K562 (cell line): ENCODE measurements around the gene ANKLE1. TPM values are rescaled to one million over a fixed set of nuclear protein-coding genes. Genes with fewer than 3 reads are reported as not detected.

ENCODE experiments used
- EZH2 ChIP-seq: IDR thresholded peaks from 2 replicates; pipeline ENCODE4 v1.6.1; 2012; ENCODE audit warnings: low read depth, mild to moderate bottlenecking, inconsistent platforms, low read length, borderline replicate concordance
- HNRNPUL1 ChIP-seq: fragments of 200-400 bp; formaldehyde crosslinking; IDR thresholded peaks from 2 replicates; pipeline ENCODE4 v1.6.1; 2017; ENCODE audit warnings: low read length
- KHSRP ChIP-seq: fragments of 450-650 bp; IDR thresholded peaks from 2 replicates; pipeline ENCODE4 v1.6.1; 2017
- MTA1 ChIP-seq: fragments of 450-650 bp; IDR thresholded peaks from 2 replicates; pipeline ENCODE4 v1.6.1; 2017; ENCODE audit warnings: borderline replicate concordance
- PYGO2 ChIP-seq: fragments of 450-650 bp; IDR thresholded peaks from 2 replicates; pipeline ENCODE4 v1.6.1; 2016; ENCODE audit warnings: mild to moderate bottlenecking, missing genetic modification characterization, moderate library complexity, missing compliant biosample characterization
- SMARCE1 ChIP-seq: fragments of 450-650 bp; IDR thresholded peaks from 2 replicates; pipeline ENCODE4 v1.7.1; 2016; ENCODE audit warnings: mild to moderate bottlenecking
- SRF ChIP-seq, 2 experiments: fragments of 250-450, 450-650 bp in 1 of 2; sonication (Bioruptor Pico) in 1 of 2; sonication (generic) in 1 of 2; formaldehyde crosslinking; IDR thresholded peaks; 2 replicates each; pipeline versions ENCODE4 v1.5.0 to v1.5.1; 2020 to 2022; ENCODE audit warnings: mild to moderate bottlenecking in 1 of 2, missing genetic modification reagents in 1 of 2
- TEAD4 ChIP-seq, 2 experiments: sonication (generic) in 1 of 2; formaldehyde crosslinking in 1 of 2; IDR thresholded peaks; 2 replicates each; pipeline versions ENCODE4 v1.6.1 to v1.8.0; 2012 to 2022; ENCODE audit warnings: borderline replicate concordance in 1 of 2, inconsistent platforms in 1 of 2, low read length in 1 of 2, mild to moderate bottlenecking in 1 of 2, missing genetic modification reagents in 1 of 2
- TRIM24 ChIP-seq, 2 experiments: fragments of 450-650 bp; IDR thresholded peaks; 2 replicates each; pipeline ENCODE4 v1.6.1; 2016
- U2AF1 ChIP-seq: fragments of 200-400 bp; formaldehyde crosslinking; optimal IDR thresholded peaks from 2 replicates; pipeline ENCODE3; 2017; ENCODE audit warnings: mild to moderate bottlenecking, low read depth, low read length, moderate library complexity
- ZC3H11A ChIP-seq: IDR thresholded peaks from 2 replicates; pipeline ENCODE4 v1.6.1; 2012; ENCODE audit warnings: low read depth, low read length, improper control_type of control experiment
- ZC3H8 ChIP-seq: fragments of 450-650 bp; IDR thresholded peaks from 2 replicates; pipeline ENCODE4 v1.6.1; 2017
- ZNF124 ChIP-seq: sonication (generic); formaldehyde crosslinking; IDR thresholded peaks from 2 replicates; pipeline ENCODE4 v1.8.1; 2022; ENCODE audit warnings: missing genetic modification reagents
- ZNF133 ChIP-seq: fragments of 250-450 bp; sonication (Bioruptor Pico); IDR thresholded peaks from 2 replicates; pipeline ENCODE4 v1.4.0; 2020; ENCODE audit warnings: mild to moderate bottlenecking
- ZNF143 ChIP-seq: sonication (generic); formaldehyde crosslinking; IDR thresholded peaks from 2 replicates; pipeline ENCODE4 v1.9.0; 2022; ENCODE audit warnings: mild to moderate bottlenecking, missing genetic modification reagents
- ZNF224 ChIP-seq: sonication (generic); formaldehyde crosslinking; IDR thresholded peaks from 2 replicates; pipeline ENCODE4 v1.8.0; 2022; ENCODE audit warnings: mild to moderate bottlenecking, missing genetic modification reagents
- ZNF274 ChIP-seq: IDR thresholded peaks from 2 replicates; pipeline ENCODE4 v1.6.1; 2011; ENCODE audit warnings: low read depth, mild to moderate bottlenecking, low read length, moderate library complexity, borderline replicate concordance
- ZNF445 ChIP-seq: fragments of 250-450 bp; sonication (Bioruptor Pico); IDR thresholded peaks from 2 replicates; pipeline ENCODE4 v1.4.0; 2020; ENCODE audit warnings: low read depth, mild to moderate bottlenecking, moderate library complexity
- polyA plus RNA-seq, 8 experiments: library from polyadenylated mRNA; depleted of rRNA in 4 of 8; stranded (reverse) in 5 of 8; unstranded in 3 of 8; fragments of >200 nt; fragmentation: Nextera tagmentation in 2 of 8; fragmentation: Illumina TruSeq in 1 of 8; extraction: Ambion mirVana in 2 of 8; extraction: Trizol in 1 of 8; gene quantifications; 2 replicates each; pipeline versions ENCODE4 v1.2.1 to v1.2.3, GENCODE V29; 2011 to 2014; ENCODE audit warnings: inconsistent platforms in 1 of 8, missing spikeins in 1 of 8
- total RNA-seq, 7 experiments: library from RNA; depleted of rRNA in 6 of 7; stranded (reverse); fragments of >200 nt in 6 of 7; fragmentation: Illumina TruSeq in 2 of 7; extraction: Trizol in 2 of 7; gene quantifications; 2 replicates each; pipeline versions ENCODE4 v1.2.1 to v1.2.3, GENCODE V29; 2011 to 2021; ENCODE audit warnings: low replicate concordance in 1 of 7
- TF ChIP-seq, protein P1 (sequence below): fragments of 450-650 bp; formaldehyde crosslinking; IDR thresholded peaks from 2 replicates; pipeline ENCODE4 v1.4.0; 2020; ENCODE audit warnings: mild to moderate bottlenecking, moderate library complexity
- TF ChIP-seq, protein P2 (sequence below): fragments of 450-650 bp; IDR thresholded peaks from 2 replicates; pipeline ENCODE4 v1.6.1; 2016
- TF ChIP-seq, protein P3 (sequence below): fragments of 450-650 bp; formaldehyde crosslinking; IDR thresholded peaks from 2 replicates; pipeline ENCODE4 v1.4.0; 2022; ENCODE audit warnings: missing genetic modification characterization
- TF ChIP-seq, protein P4 (sequence below): fragments of 450-650 bp; IDR thresholded peaks from 2 replicates; pipeline ENCODE4 v1.6.1; 2016; ENCODE audit warnings: antibody characterized with exemption

The ANKLE1 gene
- total and polyA plus RNA-seq, 9 of the 15 experiments (the other 6 are each of a cell fraction or from before 2014, with no cell fraction given) = 0.63 to 9.2 (median 2.9) TPM

DNA sequence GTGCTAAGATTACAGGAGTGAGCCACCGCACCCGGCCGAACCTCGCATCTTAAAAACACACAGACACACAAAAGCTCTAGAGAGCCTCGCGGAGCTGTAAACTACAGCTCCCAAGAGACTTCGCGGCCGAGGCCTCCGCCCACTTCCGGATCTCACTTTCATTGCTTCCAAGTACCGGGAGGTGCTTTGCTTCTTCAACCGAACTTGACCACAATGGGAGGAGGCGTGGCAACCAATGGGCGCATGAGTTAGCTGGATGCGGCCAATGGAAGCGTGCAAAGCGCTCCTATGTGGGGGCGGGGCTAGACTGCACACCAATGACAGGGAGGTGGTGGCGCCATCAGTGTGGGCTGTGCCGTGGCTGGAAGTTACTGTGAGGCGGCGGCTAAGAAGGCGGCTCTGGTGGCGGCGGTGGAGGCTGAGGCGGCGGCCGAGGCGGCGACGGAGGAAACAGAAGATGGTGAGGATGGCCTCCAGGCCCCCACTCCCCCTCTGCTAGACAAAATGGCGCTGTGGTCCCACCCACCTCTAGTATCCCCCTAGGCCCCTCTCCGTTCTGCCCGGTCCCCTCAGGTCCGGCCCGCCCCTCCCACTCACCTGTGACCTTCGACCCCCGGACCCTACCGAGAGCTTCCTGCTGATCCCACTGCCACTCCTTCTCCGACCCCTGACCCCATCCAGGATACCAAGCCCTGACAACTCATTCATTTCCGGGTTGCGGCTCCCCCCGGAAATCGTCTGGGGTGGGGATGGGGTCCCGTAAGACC lies 27.7 kb downstream of the ANKLE1 start, which contains the start of gene DDA1 (continued):
- TF ChIP-seq, protein P1, sequence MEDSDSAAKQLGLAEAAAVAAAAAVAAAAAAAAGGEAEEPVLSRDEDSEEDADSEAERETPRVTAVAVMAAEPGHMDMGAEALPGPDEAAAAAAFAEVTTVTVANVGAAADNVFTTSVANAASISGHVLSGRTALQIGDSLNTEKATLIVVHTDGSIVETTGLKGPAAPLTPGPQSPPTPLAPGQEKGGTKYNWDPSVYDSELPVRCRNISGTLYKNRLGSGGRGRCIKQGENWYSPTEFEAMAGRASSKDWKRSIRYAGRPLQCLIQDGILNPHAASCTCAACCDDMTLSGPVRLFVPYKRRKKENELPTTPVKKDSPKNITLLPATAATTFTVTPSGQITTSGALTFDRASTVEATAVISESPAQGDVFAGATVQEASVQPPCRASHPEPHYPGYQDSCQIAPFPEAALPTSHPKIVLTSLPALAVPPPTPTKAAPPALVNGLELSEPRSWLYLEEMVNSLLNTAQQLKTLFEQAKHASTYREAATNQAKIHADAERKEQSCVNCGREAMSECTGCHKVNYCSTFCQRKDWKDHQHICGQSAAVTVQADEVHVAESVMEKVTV (CRISPR knock-in tag) = no peak
- no peak for TF ChIP-seq TEAD4 (IDR thresholded peaks at IDR 0.05; ENCODE audit: low read length)
- no peak for TF ChIP-seq TEAD4 (CRISPR knock-in tag; IDR thresholded peaks at IDR 0.05; ENCODE audit: borderline replicate concordance)
- no peak for TF ChIP-seq SMARCE1
- peak; percentile 93 for TF ChIP-seq ZNF143 (CRISPR knock-in tag)
- no peak for TF ChIP-seq ZNF274
- no peak for TF ChIP-seq ZNF124 (CRISPR knock-in tag)
- TF ChIP-seq EZH2 = no peak
- TF ChIP-seq ZNF224 = no peak
- no peak for TF ChIP-seq KHSRP
- TF ChIP-seq ZC3H8 = no peak
- no peak for TF ChIP-seq SRF (CRISPR knock-in tag; IDR thresholded peaks at IDR 0.05)
- TF ChIP-seq, protein P2, sequence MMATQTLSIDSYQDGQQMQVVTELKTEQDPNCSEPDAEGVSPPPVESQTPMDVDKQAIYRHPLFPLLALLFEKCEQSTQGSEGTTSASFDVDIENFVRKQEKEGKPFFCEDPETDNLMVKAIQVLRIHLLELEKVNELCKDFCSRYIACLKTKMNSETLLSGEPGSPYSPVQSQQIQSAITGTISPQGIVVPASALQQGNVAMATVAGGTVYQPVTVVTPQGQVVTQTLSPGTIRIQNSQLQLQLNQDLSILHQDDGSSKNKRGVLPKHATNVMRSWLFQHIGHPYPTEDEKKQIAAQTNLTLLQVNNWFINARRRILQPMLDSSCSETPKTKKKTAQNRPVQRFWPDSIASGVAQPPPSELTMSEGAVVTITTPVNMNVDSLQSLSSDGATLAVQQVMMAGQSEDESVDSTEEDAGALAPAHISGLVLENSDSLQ = peak; percentile 76
- TF ChIP-seq ZC3H11A = no peak
- TF ChIP-seq ZNF445 (CRISPR knock-in tag) = no peak
- TF ChIP-seq TRIM24 (IDR thresholded peaks at IDR 0.05) = no peak
- TF ChIP-seq, protein P3, sequence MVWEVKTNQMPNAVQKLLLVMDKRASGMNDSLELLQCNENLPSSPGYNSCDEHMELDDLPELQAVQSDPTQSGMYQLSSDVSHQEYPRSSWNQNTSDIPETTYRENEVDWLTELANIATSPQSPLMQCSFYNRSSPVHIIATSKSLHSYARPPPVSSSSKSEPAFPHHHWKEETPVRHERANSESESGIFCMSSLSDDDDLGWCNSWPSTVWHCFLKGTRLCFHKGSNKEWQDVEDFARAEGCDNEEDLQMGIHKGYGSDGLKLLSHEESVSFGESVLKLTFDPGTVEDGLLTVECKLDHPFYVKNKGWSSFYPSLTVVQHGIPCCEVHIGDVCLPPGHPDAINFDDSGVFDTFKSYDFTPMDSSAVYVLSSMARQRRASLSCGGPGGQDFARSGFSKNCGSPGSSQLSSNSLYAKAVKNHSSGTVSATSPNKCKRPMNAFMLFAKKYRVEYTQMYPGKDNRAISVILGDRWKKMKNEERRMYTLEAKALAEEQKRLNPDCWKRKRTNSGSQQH (CRISPR knock-in tag) = no peak
- TF ChIP-seq HNRNPUL1 = no peak
- TF ChIP-seq U2AF1 = no peak
- TF ChIP-seq, protein P4, sequence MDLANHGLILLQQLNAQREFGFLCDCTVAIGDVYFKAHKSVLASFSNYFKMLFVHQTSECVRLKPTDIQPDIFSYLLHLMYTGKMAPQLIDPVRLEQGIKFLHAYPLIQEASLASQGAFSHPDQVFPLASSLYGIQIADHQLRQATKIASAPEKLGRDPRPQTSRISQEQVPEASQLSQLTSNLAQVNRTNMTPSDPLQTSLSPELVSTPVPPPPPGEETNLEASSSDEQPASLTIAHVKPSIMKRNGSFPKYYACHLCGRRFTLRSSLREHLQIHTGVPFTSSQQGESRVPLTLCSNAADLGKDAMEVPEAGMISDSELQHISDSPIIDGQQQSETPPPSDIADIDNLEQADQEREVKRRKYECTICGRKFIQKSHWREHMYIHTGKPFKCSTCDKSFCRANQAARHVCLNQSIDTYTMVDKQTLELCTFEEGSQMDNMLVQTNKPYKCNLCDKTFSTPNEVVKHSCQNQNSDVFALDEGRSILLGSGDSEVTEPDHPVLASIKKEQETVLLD = 0 out of 2 replicates have a peak, but pooled peaks have one; percentile 56
- TF ChIP-seq ZNF133 (CRISPR knock-in tag) = no peak
- TF ChIP-seq PYGO2 (tag) = no peak
- TF ChIP-seq MTA1 = no peak
